ENCODE results near the gene CHFR.
"Not testable (repeated sequence)": the region's sequence is repeated elsewhere in the genome, so short reads cannot be mapped to it uniquely, and the experiment has no call there.

The CHFR gene

DNA sequence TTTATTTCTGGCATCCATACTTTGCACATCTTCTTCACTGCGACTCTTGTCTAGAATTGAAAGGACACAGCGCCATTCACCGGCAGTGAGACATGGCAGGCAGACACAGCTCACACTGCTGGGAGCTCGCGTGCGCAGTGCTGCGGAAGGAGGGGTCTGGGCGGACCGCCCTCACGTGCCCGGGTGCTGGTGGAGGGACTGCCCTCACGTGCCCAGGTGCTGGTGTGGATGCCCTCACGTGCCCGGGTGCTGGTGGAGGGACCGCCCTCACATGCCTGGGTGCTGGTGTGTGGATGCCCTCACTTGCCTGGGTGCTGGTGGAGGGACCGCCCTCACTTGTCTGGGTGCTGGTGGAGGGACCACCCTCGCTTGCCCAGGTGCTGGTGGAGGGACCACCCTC, 30.8 kb downstream of the CHFR start:
- H3K36me3 ChIP-seq: peaks cover 54% of the 10 kb centered on the region
- DNase-seq: no peak

GRCh38 chr12:132855211-132855610, 32.2 kb downstream of the CHFR start:
- peaks cover 55% of the 10 kb centered on the region for H3K36me3 ChIP-seq
- not testable (repeated sequence) for H3K4me1 ChIP-seq; H3K9me3 ChIP-seq; H3K4me3 ChIP-seq (ENCODE audit: low read depth, low read length); H3K27me3 ChIP-seq; DNase-seq

More for the DNA sequence above, 30.8 kb downstream of the CHFR start:
- Histone ChIP-seq H3K4me3 (ENCODE audit: low read depth, low read length) (no peak overlapping the region), H3K27me3 (no peaks in the 10 kb centered on the region), H3K9me3 (no peaks in the 10 kb centered on the region), H3K4me1 (no peaks in the 10 kb centered on the region)
- TF ChIP-seq, protein P1, sequence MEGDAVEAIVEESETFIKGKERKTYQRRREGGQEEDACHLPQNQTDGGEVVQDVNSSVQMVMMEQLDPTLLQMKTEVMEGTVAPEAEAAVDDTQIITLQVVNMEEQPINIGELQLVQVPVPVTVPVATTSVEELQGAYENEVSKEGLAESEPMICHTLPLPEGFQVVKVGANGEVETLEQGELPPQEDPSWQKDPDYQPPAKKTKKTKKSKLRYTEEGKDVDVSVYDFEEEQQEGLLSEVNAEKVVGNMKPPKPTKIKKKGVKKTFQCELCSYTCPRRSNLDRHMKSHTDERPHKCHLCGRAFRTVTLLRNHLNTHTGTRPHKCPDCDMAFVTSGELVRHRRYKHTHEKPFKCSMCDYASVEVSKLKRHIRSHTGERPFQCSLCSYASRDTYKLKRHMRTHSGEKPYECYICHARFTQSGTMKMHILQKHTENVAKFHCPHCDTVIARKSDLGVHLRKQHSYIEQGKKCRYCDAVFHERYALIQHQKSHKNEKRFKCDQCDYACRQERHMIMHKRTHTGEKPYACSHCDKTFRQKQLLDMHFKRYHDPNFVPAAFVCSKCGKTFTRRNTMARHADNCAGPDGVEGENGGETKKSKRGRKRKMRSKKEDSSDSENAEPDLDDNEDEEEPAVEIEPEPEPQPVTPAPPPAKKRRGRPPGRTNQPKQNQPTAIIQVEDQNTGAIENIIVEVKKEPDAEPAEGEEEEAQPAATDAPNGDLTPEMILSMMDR (IDR thresholded peaks at IDR 0.05; ENCODE audit: low read depth, low read length): no peak

DNA sequence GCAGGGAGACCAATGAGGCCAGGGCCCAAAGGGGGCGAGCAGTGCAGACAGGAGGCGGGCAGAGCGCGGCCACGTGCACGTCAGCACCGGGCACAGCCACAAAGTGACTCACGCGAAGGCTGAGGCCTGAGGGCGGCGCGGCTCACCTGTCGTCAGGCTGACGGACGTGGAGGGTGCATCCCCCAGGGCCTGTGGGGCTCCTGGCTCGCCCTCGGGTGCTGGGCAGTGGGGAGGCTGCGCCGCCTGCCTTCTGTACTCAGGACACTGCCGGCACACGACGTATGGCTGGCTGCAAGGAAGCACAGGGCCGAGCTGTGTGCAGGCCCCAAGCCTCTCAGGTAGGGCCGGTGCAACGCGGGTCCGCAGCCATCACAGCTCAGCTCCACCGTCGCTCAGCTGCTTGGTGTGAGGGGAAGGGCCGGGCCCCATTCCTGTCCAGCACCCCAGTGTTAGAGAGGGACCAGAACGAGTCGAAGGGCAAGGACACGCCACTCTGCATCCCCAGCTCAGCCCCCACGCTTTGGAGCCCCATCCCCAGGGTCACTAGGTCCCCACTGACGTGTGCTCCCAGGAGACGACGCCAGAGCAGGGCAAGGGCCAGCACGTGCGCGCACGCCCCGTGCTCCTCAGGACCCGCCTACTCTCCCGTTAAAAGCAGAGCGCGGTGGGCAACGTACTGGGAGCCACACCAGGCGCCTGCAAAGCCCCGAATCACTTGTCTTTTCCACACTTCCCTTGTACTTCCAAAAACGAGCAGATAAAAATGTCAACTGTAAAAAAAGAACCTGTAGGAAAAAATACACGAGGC, 33.9 kb downstream of the CHFR start:
- TF ChIP-seq, protein P1 (IDR thresholded peaks at IDR 0.05; ENCODE audit: low read depth, low read length): no peak
- H3K27me3 ChIP-seq: no peaks in the 10 kb centered on the region
- no peaks in the 10 kb centered on the region for H3K9me3 ChIP-seq
- peaks cover 52% of the 10 kb centered on the region for H3K36me3 ChIP-seq
- H3K4me3 ChIP-seq (ENCODE audit: low read depth, low read length): no peak overlapping the region
- no peak for DNase-seq
- H3K4me1 ChIP-seq: no peaks in the 10 kb centered on the region

- H3K9me3 ChIP-seq: no peaks in the 10 kb centered on the region
- peaks cover 47% of the 10 kb centered on the region for H3K36me3 ChIP-seq
- H3K4me3 ChIP-seq (ENCODE audit: low read depth, low read length): no peak overlapping the region
- TF ChIP-seq, protein P1 (IDR thresholded peaks at IDR 0.05; ENCODE audit: low read depth, low read length): no peak
- no peaks in the 10 kb centered on the region for H3K27me3 ChIP-seq
- DNase-seq: no peak
- no peaks in the 10 kb centered on the region for H3K4me1 ChIP-seq
Observed at GRCh38 chr12:132852496-132852895, 34.9 kb downstream of the CHFR start.

DNA sequence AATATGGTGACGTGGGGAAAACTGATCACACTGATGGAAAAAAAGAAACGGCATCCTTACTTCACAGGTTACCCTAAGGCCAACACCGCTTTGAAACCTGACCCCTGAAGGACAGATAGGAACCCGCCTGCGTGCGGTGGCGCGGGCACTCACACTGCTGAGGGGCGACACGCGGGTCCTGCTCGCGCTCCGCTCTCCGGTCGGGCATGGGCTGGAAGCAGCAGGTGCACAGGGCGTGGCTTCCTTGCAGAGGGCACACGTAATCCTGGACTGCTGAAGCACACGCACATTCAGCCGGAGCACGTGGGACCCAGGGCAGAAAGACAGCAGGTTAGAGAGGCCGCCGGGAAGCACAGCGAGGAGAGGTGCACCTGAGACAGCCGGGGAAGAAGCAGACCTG, 35.9 kb downstream of the CHFR start:
- no peaks in the 10 kb centered on the region for H3K27me3 ChIP-seq
- H3K4me1 ChIP-seq: no peaks in the 10 kb centered on the region
- H3K36me3 ChIP-seq: peaks cover 52% of the 10 kb centered on the region

DNA sequence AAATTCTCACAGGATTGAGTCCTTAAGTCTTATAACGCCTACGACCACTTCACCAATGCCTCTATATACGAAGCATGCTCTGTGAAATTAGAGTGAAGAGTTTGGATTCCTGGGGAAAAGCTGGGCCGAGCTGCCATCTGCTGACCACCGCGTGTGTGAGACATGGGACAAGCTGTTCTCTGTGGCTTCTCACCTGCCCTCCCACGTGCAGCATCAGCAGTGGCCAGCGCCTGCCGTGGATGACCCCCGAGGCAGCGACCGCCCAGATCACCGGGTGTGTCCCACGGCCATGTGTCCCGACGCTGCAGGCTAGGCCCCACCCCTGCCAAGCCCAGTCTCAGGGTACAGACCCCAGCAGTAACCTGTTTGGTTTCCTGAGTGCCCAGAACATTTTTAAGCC, 37.1 kb downstream of the CHFR start:
- no peak overlapping the region for H3K4me3 ChIP-seq (ENCODE audit: low read depth, low read length)
- H3K4me1 ChIP-seq: no peaks in the 10 kb centered on the region
- TF ChIP-seq, protein P1 (IDR thresholded peaks at IDR 0.05; ENCODE audit: low read depth, low read length): no peak
- no peak for DNase-seq
- H3K27me3 ChIP-seq: no peaks in the 10 kb centered on the region
- peaks cover 49% of the 10 kb centered on the region for H3K36me3 ChIP-seq
- H3K9me3 ChIP-seq: no peaks in the 10 kb centered on the region

More for the DNA sequence above, 35.9 kb downstream of the CHFR start:
- TF ChIP-seq, protein P1 (IDR thresholded peaks at IDR 0.05; ENCODE audit: low read depth, low read length): no peak
- Histone ChIP-seq H3K9me3 (no peaks in the 10 kb centered on the region), H3K4me3 (ENCODE audit: low read depth, low read length) (no peak overlapping the region)
- no peak for DNase-seq

Data from BE2C (cell line).